GM19023 (cell line): ENCODE results near the gene ADAR.

ENCODE experiments used
- ATAC-seq: cut with Tn5 transposase; IDR thresholded peaks from one replicate; pipeline ENCODE4 v1.9.1; 2021; ENCODE audit warnings: mild to moderate bottlenecking, moderate library complexity; ENCODE audit not compliant: unreplicated experiment

The ADAR gene

GRCh38 chr1:154559466-154560044 lies 48.4 kb downstream of the ADAR start:
- peak; percentile 28 for ATAC-seq

GRCh38 chr1:154558720-154559465 lies 49.1 kb downstream of the ADAR start:
- peak; percentile 90 for ATAC-seq

DNA sequence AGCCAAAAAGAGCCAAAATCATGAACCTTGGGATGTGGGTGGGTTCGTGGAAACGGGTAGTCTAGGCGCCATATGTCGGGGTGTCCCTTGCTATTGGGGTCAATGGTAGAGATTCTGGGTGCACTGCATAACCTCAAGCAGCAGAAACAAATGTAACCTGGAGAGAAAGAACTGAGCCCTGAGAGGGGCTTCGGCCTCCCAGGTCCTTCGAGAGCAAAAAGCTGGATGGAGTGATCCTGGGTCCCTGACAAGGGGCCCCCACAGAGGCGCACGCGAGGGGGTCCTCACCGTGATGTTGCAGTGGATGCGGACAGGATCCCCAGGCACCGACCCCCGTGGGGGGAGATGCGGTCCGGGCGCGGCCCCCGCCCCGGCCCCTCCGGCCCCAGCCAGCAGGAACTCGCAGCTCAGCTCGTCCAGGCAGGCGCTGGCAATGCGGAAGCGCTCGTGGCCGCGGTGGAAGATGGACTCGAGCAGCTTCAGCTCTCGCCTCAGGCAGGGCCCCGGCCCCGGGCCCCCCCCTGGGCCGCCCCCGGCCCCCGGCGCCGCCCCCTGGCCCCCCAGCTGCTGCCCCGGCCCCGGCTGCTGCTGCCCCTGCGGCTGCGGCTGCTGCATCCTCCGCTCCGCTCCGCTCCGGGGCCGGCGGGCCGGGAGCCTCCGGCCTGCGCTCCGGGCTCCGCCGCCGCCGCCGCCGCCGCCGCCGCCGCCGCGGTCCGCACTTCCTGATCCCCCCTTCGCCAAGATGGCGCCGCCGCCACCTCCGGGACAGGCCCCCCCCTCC lies 49.9 kb downstream of the ADAR start, which contains the start of gene UBE2Q1:
TSS of gene UBE2Q1 (minus strand) at position 724 of the 781 bp plus-strand sequence. CDS start at position 615, 109 bp downstream.
- ATAC-seq: peak; percentile 13

DNA sequence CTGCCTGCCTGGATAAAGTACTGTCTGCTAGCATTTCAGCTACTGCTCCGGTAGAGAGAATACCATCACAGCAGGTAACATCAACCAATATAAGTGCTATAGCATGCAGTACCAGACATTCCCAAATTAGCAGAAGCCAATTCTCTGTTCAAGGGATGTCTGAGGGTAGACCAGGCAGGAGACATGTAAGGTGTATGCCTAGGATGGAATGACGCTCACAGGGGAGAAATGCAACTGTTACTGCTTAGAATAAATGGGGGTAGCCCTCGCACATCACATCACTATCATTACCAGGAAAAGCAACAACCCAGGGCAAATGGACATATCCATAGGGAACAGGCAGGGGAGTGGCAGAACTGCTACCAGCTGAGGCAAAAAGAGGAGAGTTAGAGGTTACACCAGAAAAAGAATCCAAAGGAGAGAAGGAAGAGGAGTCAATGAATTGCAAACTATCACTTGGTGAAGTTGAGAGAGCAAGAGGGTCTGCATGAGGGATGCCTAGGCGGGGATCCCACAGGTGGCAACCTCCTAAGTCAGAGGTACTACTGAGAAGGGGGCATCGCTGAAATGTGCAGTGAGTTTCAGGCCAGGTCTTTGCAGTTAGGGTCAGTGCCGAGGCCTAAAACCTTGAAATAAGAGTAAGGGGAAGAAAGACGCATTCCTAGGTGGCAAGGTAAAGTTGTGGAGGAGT lies 50.6 kb downstream of the ADAR start:
- ATAC-seq: no peak

DNA sequence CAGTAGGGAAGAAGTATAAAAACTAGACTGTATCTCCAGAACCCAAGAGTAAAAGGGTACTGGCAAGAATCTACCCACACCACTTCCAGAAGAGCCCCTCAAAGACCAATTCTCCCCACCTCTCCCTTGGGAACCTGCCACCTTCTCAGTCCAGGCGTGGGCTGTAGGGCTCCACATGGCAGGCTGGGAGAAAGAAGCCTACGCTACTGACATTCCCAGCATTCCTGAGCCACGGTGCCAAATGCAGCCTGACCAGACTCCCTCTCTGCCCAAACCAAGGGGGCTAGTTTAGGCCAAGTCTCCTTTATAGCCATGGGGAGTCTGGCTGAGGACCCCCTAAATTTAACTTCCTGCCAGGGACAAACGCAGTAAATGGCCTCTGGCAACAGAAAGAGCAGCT lies 51.6 kb downstream of the ADAR start:
- ATAC-seq: no peak

DNA sequence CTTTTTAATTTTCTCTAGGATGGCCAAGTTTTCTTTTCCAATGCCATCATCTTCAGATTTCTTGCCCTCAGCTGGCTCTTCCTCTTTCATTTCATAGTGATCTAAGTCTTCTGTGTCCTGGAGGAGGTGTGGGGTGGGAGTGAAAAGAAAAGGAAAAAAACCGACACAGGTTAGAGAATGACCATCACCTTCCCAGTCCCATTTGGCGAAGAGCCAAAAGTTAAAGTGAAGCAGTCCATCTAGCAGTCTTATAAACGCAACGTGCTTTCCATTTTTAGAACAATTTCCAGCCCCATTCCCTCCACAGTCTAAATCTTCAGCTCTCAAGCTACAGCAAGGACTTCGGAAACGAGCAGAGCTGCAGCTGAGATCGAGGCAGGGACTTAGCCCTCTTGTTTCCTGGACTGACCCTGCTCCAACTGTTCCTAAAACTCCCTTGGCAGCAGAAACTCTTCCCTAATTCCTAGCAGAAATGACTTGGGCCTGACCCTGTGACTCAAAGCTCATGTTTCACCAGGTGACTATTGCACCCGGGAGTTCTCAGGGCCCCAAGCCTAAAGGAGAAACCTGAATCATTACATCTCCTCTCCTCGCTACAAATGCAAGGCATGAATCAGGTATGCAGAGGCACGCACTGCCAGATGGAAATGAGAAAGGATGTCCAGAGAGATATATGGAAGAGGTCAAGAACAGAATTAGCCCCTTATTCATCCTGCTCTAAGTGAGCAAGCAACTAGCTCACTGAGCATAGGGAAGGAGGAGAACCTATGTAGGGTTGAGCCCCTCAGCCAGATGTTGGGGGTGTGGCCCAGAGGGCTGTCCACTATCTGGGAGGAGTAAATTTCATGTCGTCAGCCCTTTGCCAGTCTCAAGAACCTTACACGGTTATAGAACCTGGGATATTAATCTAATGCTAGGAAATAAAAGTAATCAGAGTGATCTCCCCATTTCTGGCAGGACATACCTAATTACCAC lies 54.6 kb downstream of the ADAR start:
- ATAC-seq: no peak

DNA sequence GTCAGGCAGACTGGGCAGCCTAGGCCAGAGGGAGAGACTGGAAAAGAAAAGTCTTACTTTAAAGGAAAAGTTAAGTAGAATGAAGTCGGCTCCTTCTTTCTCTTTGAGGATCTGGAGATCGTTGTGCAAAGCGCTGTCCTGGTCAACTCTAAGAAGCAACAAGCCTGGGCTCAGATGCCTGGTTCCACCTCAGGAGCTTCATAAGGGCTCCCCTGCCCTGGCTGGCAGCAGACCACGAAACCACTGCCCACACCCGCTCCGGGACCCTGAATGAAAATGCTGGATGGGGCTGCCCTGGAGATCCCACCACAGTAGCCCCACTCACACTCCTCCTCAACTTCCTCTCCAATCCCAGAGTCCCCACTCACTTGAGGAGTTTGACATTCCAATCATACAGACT lies 56.0 kb downstream of the ADAR start:
- ATAC-seq: no peak

GRCh38 chr1:154551474-154551873 lies 56.5 kb downstream of the ADAR start:
- no peak for ATAC-seq

DNA sequence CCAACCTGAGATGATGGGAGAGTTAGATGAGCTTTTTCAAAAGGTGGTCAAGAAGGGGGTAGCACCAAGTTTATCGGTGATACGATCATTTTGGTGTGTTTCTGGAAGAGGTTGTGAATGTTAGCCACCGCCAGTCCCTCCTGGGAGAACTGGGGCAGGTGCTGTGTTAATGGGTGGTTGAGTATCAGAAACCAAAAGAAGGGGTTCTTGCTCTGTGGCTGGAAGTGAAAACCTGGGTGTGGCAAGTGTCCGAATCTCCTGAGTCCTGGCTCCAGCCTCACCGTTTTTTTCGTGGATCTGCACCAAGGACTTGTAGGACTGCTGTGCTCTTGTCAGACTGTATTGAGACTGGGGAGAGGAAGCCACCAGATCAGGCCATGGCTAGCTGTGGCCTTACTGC lies 57.3 kb downstream of the ADAR start:
- no peak for ATAC-seq

- no peak for ATAC-seq
Measured at GRCh38 chr1:154550070-154550469, 57.9 kb downstream of the ADAR start.

- no peak for ATAC-seq
Measured at GRCh38 chr1:154549202-154549770, 58.7 kb downstream of the ADAR start.

- no peak for ATAC-seq
Measured at GRCh38 chr1:154548028-154548427, 60.0 kb downstream of the ADAR start.

DNA sequence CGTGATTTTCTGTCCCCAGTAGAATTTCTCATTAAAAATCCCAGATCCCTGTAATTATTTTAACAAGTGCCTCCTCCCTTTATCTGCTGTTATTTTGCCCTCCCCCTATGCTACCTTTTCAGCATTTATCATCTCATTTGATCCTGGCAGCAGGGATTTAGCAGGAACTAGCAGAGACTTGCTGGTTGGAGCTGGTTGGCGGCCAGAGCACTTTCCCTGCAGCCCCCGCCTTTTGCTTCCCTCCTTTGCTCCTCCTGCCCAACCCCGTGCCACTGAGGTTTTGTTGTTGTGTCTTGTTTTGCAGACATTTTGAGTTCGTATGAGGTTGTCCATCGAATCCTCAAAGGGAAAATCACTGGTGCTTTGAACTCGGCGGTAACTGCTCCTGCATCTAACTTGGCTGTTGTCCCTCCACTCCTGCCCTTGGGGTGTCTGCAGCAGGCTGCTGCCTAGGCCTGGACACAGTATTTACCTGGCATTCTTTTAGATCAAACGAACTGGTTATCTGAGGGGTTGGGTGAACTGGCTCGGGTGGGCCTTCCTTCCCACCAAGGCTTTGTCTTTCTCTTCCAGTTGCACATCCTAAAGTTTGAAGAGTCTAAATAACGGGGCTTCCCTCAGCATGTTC lies 60.8 kb downstream of the ADAR start:
- ATAC-seq: no peak

- ATAC-seq: no peak
Measured at GRCh38 chr1:154546264-154547063, 61.5 kb downstream of the ADAR start.

GRCh38 chr1:154541231-154541630 lies 66.8 kb downstream of the ADAR start:
- ATAC-seq: no peak

DNA sequence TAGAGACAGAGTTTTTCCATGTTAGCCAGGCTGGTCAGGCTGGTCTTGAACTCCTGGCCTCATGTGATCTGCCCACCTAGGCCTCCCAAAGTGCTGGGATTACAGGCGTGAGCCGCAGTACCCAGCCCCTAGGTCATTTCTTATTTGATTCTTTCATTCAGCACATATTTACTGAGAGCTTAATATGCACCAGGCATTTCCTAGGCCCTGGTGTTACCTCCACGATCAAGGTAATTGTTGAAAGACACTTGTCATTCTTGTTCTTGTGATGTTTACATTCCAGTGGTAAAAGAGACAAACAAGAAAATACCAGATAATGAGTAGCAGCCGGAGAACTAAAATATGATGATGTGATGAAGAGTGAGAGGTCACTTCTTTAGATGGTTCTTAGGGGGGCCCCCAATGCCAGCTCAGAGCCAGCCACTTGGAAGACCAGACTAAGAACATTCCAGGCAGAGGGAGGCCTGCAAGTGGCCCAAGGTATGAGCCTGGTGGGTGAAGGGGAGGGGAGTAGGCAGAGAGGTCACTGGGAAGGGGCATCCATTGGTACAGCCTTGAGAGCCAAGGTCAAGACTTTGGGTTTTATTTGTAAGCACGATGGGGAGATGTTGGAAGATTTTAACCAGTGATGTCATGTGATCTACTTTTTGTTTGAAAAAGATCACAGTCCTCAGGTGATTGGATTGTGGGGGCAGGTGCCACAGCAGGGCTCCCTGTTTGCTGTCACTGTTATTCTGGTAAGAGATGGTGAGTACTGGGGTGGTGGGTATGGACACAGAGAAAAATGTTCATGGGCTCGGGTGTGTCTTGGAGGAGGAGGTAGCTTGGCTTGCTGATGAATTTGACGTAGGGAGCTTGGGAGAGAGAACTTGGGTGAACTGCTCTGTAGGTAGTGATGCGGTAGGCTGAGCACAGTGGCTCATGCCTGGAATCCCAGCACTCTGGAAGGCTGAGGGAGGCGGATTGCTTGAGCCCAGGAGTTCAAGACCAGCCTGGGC lies 68.2 kb downstream of the ADAR start:
- ATAC-seq: no peak

DNA sequence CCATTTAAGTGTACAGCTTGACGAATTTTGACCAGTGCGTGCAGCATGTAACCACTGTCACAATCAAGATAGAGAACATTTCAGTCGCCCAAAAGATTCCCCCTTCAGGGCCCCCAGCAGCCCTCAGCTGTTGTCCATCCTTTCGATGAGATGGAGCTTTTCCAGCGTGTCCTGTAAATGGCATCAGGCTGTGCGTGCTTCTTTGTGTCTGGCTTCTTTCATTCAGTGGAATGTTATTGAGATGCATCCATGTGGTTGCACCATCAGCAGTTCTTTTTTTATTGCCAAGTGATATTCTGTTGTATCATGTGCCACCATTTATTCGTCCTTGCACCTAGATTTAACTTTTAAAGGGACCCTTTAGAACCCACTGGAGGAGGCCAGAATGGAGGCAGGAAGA lies 71.4 kb downstream of the ADAR start:
- ATAC-seq: no peak
